Measurements from ENCODE around the gene ODF4. TPM values are rescaled to one million over a fixed set of nuclear protein-coding genes. Genes with fewer than 3 reads are reported as not detected.

The ODF4 gene
- total RNA-seq, 3 donors from 2014 or later (not counting 1 experiment from before 2014, with no cell fraction given) = not detected

DNA sequence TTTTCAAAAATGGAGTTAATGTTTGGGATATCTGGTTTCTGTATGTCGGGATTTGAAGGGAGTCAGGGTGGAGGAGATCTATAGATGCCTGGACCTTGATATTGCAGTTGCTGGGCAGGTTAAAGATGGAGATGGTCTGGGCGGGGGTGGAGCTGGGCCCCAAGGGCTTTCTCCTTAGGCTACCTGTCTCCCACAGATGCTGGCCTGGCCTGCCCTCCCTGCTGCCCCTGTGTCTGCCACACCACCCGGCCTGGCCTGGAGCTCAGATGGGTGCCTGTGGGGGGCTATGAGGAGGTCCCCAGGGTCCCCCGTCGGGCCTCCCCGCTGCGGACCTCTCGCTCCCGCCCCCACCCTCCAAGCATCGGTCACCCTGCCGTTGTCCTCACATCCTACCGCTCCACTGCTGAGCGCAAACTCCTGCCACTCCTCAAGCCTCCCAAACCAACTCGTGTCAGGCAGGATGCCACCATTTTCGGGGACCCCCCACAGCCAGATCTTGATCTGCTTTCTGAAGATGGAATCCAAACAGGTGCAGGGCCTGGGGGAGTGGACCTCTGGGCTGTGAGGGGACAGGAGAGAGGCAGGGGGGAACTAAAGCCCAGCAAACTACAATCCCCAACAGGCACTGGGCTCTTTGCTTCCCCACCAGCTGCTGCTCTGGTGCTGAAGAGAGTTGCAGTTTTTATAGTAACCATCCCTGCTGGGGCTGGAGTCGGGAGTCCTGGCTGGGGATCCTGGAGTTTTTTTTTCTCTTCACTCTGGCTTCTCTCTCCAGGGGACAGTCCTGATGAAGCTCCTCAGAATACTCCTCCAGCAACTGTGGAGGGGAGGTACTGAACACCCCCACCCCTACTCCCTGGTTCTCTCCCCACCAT is 26.7 kb upstream of the ODF4 start:
- ATAC-seq = no peak
- DNase-seq = no peak
- WGBS (ENCODE audit: insufficient coverage) = 89% methylated on average over 16 of the region's 16 CpGs
- Mint-ChIP-seq H3K36me3 (no peaks in the 10 kb centered on the region), H3K9me3 (no peaks in the 10 kb centered on the region), H3K4me3 (no peak overlapping the region), H3K4me1 (peaks cover 0 to 8% of the 10 kb centered on the region in 2 donors), H3K27me3 (ENCODE audit: low read depth in 2 of 2) (peaks cover 16 to 17% of the 10 kb centered on the region in 2 donors), H3K27ac (no peak overlapping the region)
- no peaks in the 10 kb centered on the region for H3K27me3 ChIP-seq (ENCODE audit: control insufficient read depth, insufficient read depth, low read length)
- no peaks in the 10 kb centered on the region for H3K36me3 ChIP-seq (ENCODE audit: control insufficient read depth, insufficient read depth, low read length)
- H3K27ac ChIP-seq (ENCODE audit: low read length) = no peak overlapping the region
- TF ChIP-seq, protein P1, sequence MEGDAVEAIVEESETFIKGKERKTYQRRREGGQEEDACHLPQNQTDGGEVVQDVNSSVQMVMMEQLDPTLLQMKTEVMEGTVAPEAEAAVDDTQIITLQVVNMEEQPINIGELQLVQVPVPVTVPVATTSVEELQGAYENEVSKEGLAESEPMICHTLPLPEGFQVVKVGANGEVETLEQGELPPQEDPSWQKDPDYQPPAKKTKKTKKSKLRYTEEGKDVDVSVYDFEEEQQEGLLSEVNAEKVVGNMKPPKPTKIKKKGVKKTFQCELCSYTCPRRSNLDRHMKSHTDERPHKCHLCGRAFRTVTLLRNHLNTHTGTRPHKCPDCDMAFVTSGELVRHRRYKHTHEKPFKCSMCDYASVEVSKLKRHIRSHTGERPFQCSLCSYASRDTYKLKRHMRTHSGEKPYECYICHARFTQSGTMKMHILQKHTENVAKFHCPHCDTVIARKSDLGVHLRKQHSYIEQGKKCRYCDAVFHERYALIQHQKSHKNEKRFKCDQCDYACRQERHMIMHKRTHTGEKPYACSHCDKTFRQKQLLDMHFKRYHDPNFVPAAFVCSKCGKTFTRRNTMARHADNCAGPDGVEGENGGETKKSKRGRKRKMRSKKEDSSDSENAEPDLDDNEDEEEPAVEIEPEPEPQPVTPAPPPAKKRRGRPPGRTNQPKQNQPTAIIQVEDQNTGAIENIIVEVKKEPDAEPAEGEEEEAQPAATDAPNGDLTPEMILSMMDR (IDR thresholded peaks at IDR 0.05) = no peak
- no peak overlapping the region for H3K4me3 ChIP-seq (ENCODE audit: low read length)
- no peaks in the 10 kb centered on the region for H3K9me3 ChIP-seq (ENCODE audit: control insufficient read depth, insufficient read depth, low read length)
- no peaks in the 10 kb centered on the region for H3K4me1 ChIP-seq (ENCODE audit: control insufficient read depth, insufficient read depth, low read length)
- intact Hi-C loops (cut with micrococcal nuclease) = no loop called here

DNA sequence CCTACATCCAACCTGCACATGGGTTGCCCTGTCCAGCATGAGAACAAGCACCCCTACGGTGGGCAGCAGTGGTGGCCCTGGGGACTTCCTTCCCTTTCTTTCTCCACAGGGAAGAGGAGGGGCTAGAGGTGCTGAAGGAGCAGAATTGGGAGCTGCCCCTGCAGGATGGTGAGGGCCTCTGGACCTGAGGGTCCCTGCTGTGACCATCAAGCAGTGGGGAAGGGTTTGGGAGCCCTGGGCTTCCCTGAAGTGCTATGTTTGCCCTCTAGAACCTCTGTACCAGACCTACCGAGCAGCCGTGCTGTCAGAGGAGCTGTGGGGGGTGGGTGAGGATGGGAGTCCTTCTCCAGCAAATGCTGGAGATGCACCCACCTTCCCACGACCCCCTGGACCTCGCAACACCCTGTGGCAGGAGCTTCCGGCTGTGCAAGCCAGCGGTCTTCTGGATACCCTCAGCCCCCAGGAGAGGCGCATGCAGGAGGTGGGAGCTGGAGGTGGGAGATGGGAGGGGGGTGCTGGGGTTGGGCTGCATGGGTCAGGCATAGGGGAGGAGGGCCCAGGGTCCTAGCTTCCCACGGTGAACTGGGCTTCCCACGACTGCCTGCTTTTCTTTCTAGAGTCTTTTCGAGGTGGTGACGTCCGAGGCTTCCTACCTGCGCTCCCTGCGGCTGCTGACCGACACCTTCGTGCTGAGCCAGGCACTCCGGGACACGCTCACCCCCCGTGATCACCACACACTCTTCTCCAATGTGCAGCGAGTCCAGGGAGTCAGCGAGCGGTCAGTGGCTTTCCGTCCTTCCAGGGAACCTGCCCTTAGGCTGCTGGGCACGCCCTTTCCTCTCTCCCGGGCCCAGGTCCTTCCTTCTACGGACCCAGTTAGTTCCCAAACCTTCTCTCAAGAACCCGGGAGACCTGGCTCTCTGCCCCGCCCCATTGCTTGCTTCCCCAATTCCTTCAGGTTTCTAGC is 24.6 kb upstream of the ODF4 start:
- peaks cover 0 to 5% of the 10 kb centered on the region in 2 donors for H3K4me1 Mint-ChIP-seq
- Histone ChIP-seq H3K4me3 (ENCODE audit: low read length) (no peak overlapping the region), H3K4me1 (ENCODE audit: control insufficient read depth, insufficient read depth, low read length) (no peaks in the 10 kb centered on the region), H3K27me3 (ENCODE audit: control insufficient read depth, insufficient read depth, low read length) (no peaks in the 10 kb centered on the region), H3K9me3 (ENCODE audit: control insufficient read depth, insufficient read depth, low read length) (no peaks in the 10 kb centered on the region), H3K36me3 (ENCODE audit: control insufficient read depth, insufficient read depth, low read length) (no peaks in the 10 kb centered on the region), H3K27ac (ENCODE audit: low read length) (no peak overlapping the region)
- no peak overlapping the region for H3K4me3 Mint-ChIP-seq
- H3K36me3 Mint-ChIP-seq = no peaks in the 10 kb centered on the region
- peaks cover 14 to 17% of the 10 kb centered on the region in 2 donors for H3K27me3 Mint-ChIP-seq (ENCODE audit: low read depth in 2 of 2)
- TF ChIP-seq, protein P1 (IDR thresholded peaks at IDR 0.05) = no peak
- DNase-seq (no peak), ATAC-seq (no peak)
- H3K27ac Mint-ChIP-seq = no peak overlapping the region
- intact Hi-C loops (cut with micrococcal nuclease) = no loop called here
- WGBS (ENCODE audit: insufficient coverage) = 66% methylated on average over 29 of the region's 29 CpGs
- H3K9me3 Mint-ChIP-seq = no peaks in the 10 kb centered on the region

DNA sequence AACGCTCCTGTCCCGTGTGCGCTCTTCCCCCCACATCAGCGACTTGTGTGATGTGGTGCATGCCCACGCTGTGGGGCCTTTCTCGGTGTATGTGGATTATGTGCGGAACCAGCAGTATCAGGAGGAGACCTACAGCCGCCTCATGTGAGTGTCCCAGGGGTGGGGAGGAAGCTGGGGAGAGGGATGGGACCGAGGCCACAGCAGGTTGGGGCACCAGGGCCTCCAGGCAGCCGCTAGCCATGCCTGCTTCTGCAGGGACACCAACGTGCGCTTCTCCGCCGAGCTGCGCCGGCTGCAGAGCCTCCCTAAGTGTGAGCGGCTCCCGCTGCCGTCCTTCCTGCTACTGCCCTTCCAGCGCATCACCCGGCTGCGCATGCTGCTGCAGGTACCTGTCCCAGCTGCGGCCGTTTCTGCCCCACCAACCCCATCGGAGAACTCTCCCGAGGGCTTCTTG is 23.8 kb upstream of the ODF4 start:
- DNase-seq (no peak), ATAC-seq (no peak)
- H3K4me1 ChIP-seq (ENCODE audit: control insufficient read depth, insufficient read depth, low read length) = no peaks in the 10 kb centered on the region
- no peaks in the 10 kb centered on the region for H3K27me3 ChIP-seq (ENCODE audit: control insufficient read depth, insufficient read depth, low read length)
- no peaks in the 10 kb centered on the region for H3K36me3 Mint-ChIP-seq
- WGBS (ENCODE audit: insufficient coverage) = 88% methylated on average over 26 of the region's 26 CpGs
- no peaks in the 10 kb centered on the region for H3K4me1 Mint-ChIP-seq
- intact Hi-C loops (cut with micrococcal nuclease) = no loop called here
- no peaks in the 10 kb centered on the region for H3K9me3 ChIP-seq (ENCODE audit: control insufficient read depth, insufficient read depth, low read length)
- H3K9me3 Mint-ChIP-seq = no peaks in the 10 kb centered on the region
- H3K4me3 Mint-ChIP-seq = no peak overlapping the region
- no peak overlapping the region for H3K27ac Mint-ChIP-seq
- no peak overlapping the region for H3K27ac ChIP-seq (ENCODE audit: low read length)
- H3K4me3 ChIP-seq (ENCODE audit: low read length) = no peak overlapping the region
- TF ChIP-seq, protein P1 (IDR thresholded peaks at IDR 0.05) = no peak
- H3K36me3 ChIP-seq (ENCODE audit: control insufficient read depth, insufficient read depth, low read length) = no peaks in the 10 kb centered on the region
- peaks cover 17% of the 10 kb centered on the region in 2 donors for H3K27me3 Mint-ChIP-seq (ENCODE audit: low read depth in 2 of 2)
